HG03439 (cell line): ENCODE measurements around the gene AHDC1.

ENCODE experiments used
- ATAC-seq: cut with Tn5 transposase; IDR thresholded peaks from one replicate; pipeline ENCODE4 v1.9.1; 2021; ENCODE audit warnings: mild to moderate bottlenecking, moderate library complexity; ENCODE audit not compliant: unreplicated experiment

The AHDC1 gene

GRCh38 chr1:27567146-27567526 is 36.8 kb downstream of the AHDC1 start:
- ATAC-seq, result no peak

DNA sequence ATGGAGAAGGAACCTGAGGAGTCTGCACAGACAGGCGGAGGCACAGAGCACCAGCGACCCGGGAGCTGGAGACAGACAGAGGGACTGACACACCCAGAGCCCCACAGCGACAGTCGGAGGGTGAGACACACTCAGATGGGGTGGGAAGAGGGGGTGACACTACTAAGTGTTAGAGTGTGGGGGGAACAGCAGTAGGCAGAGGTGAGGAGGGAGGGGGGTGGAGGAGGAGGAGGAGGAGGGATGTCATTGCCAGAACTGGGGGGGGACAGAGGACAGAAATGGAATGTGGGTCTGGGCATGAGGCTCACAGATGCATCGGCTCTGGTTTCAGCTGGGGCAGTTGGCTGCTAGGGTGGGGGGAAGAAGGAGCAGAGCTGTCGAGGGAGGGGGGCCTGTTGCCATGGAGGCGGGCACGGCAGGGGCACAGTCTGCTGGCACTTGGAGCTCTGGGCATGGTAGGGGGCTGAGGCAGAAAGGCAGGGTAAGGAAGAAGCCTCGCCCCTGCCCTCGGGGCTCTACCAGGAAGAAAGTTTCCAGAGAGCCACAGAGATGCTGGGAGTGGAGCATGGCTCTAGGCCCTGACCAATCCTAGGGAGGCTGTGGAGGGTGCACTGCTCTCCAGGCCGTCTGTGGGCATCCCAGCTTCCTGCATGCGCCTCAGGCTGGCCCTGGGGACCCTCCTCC is 37.3 kb downstream of the AHDC1 start:
- ATAC-seq, result no peak

DNA sequence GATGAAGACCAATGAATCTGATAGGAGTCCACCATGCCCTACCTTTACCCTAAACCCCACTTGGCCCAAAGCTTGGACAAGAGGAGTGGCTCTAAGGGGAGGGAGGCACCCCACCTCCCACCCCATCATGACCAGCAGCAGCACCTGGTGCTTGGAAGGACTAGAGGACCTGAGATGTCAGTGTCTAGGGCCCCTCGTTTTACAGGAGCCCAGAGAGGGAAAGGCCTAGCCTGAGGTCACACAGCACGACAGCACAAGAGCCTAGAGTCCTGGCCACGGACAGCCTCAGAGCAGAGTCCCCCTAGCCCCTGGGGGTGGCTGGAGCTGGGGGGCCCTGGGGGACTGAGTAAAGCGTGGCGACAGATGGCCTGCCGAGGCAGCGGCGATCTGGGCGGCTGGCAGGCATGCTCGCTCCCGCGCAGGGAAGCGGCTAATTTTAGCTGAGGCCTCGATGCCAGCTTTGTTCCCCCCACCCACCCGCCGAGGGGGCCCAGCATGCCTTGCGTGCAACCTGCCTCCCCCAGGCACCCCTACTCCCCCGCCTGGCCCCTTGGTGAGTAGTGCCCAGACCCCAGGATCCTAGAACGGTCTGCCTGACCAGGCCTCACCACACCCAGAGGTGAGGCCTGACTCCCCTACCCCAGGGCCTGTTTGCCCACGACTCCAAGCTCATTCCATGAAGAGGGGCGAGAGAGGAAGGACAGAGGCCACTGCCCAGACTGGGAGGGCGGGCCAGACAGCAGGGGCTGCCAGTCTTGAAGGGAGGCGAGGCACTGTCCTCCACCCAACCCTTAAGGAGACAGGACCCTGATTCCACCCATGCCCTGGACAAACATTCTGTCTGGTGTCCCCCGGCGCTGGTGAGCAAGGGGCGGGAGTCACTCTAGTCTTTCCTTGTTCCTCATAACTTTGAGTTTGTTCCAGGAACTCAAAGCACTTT is 39.0 kb downstream of the AHDC1 start:
- ATAC-seq, result no peak

GRCh38 chr1:27563591-27564471 is 40.1 kb downstream of the AHDC1 start:
- no peak for ATAC-seq

- no peak for ATAC-seq
Observed at GRCh38 chr1:27563341-27563590, 40.7 kb downstream of the AHDC1 start.

- no peak for ATAC-seq
Observed at GRCh38 chr1:27562534-27563340, 41.2 kb downstream of the AHDC1 start.

- ATAC-seq, result no peak
Observed at GRCh38 chr1:27562021-27562420, 41.9 kb downstream of the AHDC1 start.

- no peak for ATAC-seq
Observed at GRCh38 chr1:27561124-27561899, 42.6 kb downstream of the AHDC1 start.

DNA sequence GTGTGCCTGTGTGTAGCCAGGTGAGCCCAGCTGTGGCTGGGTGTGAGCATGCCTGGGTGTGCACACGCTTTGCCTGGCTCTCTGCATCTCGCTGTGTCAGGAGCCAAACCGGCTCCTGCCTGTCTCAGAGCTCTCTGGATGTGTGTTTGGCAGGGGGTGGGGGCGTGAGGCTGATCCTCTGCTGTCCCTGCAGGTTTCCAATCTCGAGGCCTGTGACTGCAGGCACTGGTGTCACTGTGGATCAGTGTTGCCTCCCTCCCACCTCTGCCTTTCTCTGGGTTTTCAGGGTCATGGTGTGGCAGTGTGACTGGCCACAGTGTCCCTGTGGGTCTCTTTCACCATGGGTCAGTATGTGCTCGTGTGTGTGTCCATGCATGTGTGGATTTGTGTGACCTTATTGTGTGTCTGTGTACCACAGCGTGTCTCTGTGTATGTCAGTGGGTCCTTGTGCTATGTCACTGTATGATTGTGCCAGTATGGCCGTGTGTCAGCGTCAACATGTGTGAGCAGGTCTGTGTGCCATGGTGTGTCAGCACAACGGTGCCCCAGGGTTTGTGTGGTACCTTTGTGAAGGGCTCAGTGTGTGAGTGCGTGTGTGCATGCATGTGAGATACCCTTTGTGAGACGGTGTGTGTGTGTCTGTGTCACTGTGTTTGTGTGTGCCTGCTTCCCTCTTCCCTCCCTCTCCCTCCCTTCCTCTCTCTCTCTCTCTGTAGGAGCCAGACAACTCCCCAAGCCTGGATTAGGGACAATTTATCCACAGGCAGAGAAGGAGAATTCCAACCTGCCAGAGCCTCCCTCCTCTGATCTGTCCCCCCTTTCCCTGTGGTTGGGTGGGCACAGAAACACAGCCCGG is 43.4 kb downstream of the AHDC1 start:
- no peak for ATAC-seq

GRCh38 chr1:27559466-27560030 is 44.4 kb downstream of the AHDC1 start:
- no peak for ATAC-seq

DNA sequence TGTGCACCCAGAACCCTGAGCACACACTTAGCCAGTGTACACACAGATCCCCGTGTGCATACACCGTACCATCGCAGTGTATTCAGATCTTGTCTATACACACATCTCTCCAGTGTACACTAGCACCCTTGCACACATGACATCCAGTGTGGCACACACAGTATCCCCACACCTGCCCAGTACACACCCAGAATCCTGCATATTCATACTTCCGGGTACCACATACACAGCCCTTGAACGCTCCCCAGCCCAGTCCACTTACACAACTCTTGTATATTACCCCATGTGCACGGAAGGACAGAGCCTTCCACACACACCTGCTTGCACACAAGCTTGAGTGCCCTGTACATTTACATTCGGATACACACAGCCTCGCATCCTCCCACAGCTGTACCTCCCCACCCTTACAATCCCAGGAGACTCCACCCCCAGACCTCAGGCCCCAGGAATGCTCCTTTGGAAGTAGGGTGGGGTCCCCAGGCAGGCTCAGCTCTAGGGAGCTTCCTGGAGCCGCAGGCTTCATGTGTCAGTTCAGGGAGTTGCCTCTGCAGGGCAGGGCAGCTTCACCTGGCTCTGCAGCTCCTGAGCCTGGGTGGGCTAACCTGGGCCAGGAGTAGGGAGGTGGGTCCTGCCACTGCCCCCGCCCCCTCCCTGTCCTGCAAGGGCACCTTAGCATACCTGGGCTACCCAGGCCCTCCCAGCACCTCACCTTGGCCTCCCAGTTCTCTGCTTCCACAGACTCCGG is 46.2 kb downstream of the AHDC1 start:
- no peak for ATAC-seq

GRCh38 chr1:27556781-27557595 is 47.0 kb downstream of the AHDC1 start:
- no peak for ATAC-seq

DNA sequence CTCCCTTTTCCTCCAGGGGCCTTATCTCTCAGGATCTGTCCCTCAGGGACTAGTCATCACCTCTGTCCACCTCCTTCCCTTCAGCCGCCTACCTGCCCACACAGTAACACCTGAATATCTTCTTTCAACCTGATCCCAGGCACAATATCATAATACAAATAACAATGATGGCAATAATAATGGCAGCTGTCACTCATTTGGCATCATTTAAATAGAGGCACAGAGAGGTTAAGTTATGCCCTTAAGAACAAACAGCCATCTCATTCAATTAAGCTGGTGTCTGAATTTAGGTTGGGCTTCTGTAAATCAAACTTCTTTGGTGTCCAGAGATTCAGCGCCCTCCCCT is 47.5 kb downstream of the AHDC1 start:
- no peak for ATAC-seq

DNA sequence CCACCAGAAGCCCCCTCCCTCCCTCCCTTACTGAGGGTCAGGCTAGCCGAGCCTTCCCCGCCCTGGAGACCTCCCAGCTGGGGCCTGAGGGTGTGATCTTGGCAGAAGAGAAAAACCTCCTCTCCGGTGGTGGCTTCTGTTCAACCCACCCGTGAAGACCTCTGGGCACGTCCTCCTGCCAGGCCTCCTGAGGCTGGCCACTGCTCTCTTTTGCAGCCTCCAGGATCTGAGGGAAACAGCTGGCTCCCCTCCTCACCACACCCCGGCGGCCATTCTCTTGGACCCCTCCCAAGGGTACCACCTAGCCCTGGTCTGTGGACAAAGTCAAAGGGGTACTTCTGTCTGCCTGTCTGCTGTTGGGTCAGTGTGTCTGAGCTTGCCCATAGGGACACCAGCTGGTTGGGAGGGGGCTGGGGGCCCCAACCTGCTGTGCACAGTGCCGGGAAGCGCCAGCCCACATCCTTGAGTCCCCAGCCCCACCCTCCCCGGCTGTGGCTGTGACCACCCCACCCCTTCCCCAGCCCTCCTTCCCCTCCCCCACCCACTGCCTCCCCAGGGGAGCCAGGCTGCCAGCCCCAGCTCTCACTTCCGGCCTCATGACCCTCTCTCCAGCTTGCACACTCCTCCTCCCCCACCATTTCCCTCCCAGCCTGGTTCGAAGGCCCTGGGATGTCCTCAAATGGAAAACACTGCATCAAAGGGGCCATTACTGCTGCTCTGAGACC is 48.1 kb downstream of the AHDC1 start:
- no peak for ATAC-seq

DNA sequence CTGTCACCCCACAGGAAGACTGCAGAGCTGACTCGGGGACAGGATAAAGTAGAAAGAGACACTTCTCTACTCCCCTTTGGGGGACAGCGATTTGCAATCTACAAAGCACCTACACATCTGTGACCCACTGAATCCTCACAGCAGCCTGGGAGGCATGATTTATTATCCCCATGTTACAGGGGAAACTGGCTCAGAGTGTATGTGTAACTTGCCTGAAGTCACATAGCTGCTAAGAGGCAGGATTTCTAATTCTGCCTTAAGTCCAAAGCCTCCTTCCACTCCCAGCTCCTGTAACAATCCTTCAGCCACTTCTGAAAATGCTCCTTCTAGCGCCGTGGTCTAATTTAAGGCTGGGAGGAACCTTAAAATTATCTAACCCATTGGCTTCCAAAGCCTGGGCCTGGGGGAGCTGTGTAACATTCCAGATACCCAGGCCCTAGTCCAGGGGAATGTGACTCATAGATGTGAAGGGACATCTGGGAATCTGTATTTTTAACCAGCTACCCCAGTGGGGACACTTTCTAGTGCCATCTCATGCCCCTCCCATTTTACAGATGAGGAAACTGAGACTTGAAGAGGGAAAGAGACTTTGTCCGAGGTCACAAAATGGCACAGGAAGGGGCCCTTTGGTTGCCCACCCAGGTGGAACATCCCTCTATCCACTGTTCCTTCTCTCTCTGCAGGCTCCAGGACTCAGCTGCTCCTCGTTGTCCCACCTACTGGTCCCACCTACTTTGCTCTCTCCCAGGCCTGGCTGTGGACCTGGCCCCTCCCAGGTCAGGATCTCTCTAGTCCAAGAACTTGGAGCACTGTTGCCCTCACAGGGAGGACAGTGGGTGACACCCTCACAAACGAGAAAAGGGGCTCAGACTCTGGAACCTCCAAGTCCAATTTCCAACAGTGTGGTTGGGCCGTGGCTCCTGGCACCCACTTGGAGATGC is 48.9 kb downstream of the AHDC1 start:
- no peak for ATAC-seq

- ATAC-seq, result no peak
Observed at GRCh38 chr1:27554293-27554692, 49.7 kb downstream of the AHDC1 start.
